GM15510 (cell line): ENCODE measurements around the gene HNF4A.

Experiments
- POLR2A ChIP-seq: IDR thresholded peaks from 3 replicates; pipeline ENCODE4 v1.6.1; 2011; ENCODE audit warnings: borderline replicate concordance; ENCODE audit not compliant: insufficient read length; ENCODE audit errors: extremely low read depth

The HNF4A gene

GRCh38 chr20:44450281-44450889 is 94.9 kb downstream of the HNF4A start:
- TF ChIP-seq POLR2A = no peak

- no peak for TF ChIP-seq POLR2A
Observed at GRCh38 chr20:44450903-44451450, 95.5 kb downstream of the HNF4A start.

- TF ChIP-seq POLR2A = no peak
Observed at GRCh38 chr20:44454306-44454963, 98.9 kb downstream of the HNF4A start.

GRCh38 chr20:44455126-44455525 is 99.6 kb downstream of the HNF4A start:
- no peak for TF ChIP-seq POLR2A

- TF ChIP-seq POLR2A = no peak
Observed at GRCh38 chr20:44456611-44457010, 101.1 kb downstream of the HNF4A start.

- no peak for TF ChIP-seq POLR2A
Observed at GRCh38 chr20:44457016-44457415, 101.5 kb downstream of the HNF4A start.

- TF ChIP-seq POLR2A = no peak
Observed at GRCh38 chr20:44459271-44459670, 103.8 kb downstream of the HNF4A start.

GRCh38 chr20:44460795-44461141 is 105.3 kb downstream of the HNF4A start:
- no peak for TF ChIP-seq POLR2A

- TF ChIP-seq POLR2A = no peak
Observed at GRCh38 chr20:44461142-44461802, 105.8 kb downstream of the HNF4A start.

- no peak for TF ChIP-seq POLR2A
Observed at GRCh38 chr20:44461803-44462174, 106.3 kb downstream of the HNF4A start.

- no peak for TF ChIP-seq POLR2A
Observed at GRCh38 chr20:44463466-44463865, 108.0 kb downstream of the HNF4A start.

GRCh38 chr20:44464514-44464913 is 109.0 kb downstream of the HNF4A start:
- TF ChIP-seq POLR2A = no peak

GRCh38 chr20:44465001-44465560 is 109.6 kb downstream of the HNF4A start:
- TF ChIP-seq POLR2A = no peak

GRCh38 chr20:44467289-44467883 is 111.9 kb downstream of the HNF4A start:
- TF ChIP-seq POLR2A = no peak
